Activated CD4-positive, alpha-beta T cell treated with anti-CD3 and anti-CD28 coated beads, Interleukin-2, amount 50 U/mL, for 4 hours (primary cell): Measurements from ENCODE around the gene IL26.
"Not testable (repeated sequence)": the region's sequence is repeated elsewhere in the genome, so short reads cannot be mapped to it uniquely, and the experiment has no call there.

Source experiments
- DNase-seq, 2 experiments: peaks; one replicate each; pipeline ENCODE4 v3.0.0-alpha.2; 2020

The IL26 gene

GRCh38 chr12:68239309-68239982, 13.8 kb upstream of the IL26 start:
- no peak for DNase-seq

GRCh38 chr12:68237619-68238018, 12.0 kb upstream of the IL26 start:
- DNase-seq = no peak

- no peak for DNase-seq
Measured at GRCh38 chr12:68237078-68237477, 11.5 kb upstream of the IL26 start.

- peak; percentile 21 to 23 for DNase-seq
Measured at GRCh38 chr12:68236421-68237059, 10.9 kb upstream of the IL26 start.

- DNase-seq = no peak
Measured at GRCh38 chr12:68235576-68235975, 10.0 kb upstream of the IL26 start.

- no peak for DNase-seq
Measured at GRCh38 chr12:68234140-68234539, 8.5 kb upstream of the IL26 start.

GRCh38 chr12:68233498-68233897, 7.9 kb upstream of the IL26 start:
- no peak for DNase-seq

- DNase-seq = no peak
Measured at GRCh38 chr12:68231691-68232090, 6.1 kb upstream of the IL26 start.

GRCh38 chr12:68231229-68231628, 5.6 kb upstream of the IL26 start:
- DNase-seq = no peak

- no peak for DNase-seq
Measured at GRCh38 chr12:68229956-68230355, 4.3 kb upstream of the IL26 start.

- no peak for DNase-seq
Measured at GRCh38 chr12:68227356-68227755, 1.7 kb upstream of the IL26 start.

GRCh38 chr12:68224613-68225285, 861 bp downstream of the IL26 start:
- no peak for DNase-seq

GRCh38 chr12:68223067-68223747, 2.4 kb downstream of the IL26 start:
- peak; percentile 64 to 70 for DNase-seq

- no peak for DNase-seq
Measured at GRCh38 chr12:68222326-68222725, 3.3 kb downstream of the IL26 start.

- no peak for DNase-seq
Measured at GRCh38 chr12:68221497-68221896, 4.1 kb downstream of the IL26 start.

- DNase-seq = no peak
Measured at GRCh38 chr12:68210875-68211274, 14.7 kb downstream of the IL26 start.

- DNase-seq = not testable (repeated sequence)
Measured at GRCh38 chr12:68209048-68209728, 16.4 kb downstream of the IL26 start.

GRCh38 chr12:68207276-68207675, 18.3 kb downstream of the IL26 start:
- no peak for DNase-seq

- no peak for DNase-seq
Measured at GRCh38 chr12:68206446-68206845, 19.2 kb downstream of the IL26 start.

GRCh38 chr12:68203460-68203875, 22.1 kb downstream of the IL26 start:
- no peak for DNase-seq

GRCh38 chr12:68200854-68201253, 24.8 kb downstream of the IL26 start:
- no peak for DNase-seq

- no peak for DNase-seq
Measured at GRCh38 chr12:68199127-68199526, 26.5 kb downstream of the IL26 start.

- DNase-seq = no peak
Measured at GRCh38 chr12:68198507-68199086, 27.0 kb downstream of the IL26 start.
